IPS-18c (cell line): ENCODE results near the gene SLC4A1.
A peak's percentile ranks its signal among the peaks of the same experiment; 100 is the strongest.

Experiments
- H3K4me3 ChIP-seq: 2 replicates; pipeline ENCODE4 v1.7.0; 2013; ENCODE audit warnings: low read depth, mild to moderate bottlenecking, low read length, moderate library complexity; ENCODE audit not compliant: insufficient read depth
- H3K9me3 ChIP-seq: one replicate; pipeline ENCODE4 v1.6.1; 2013; ENCODE audit warnings: mild to moderate bottlenecking, low read length, moderate library complexity; ENCODE audit not compliant: control insufficient read depth, insufficient read depth

SLC4A1 gene

DNA sequence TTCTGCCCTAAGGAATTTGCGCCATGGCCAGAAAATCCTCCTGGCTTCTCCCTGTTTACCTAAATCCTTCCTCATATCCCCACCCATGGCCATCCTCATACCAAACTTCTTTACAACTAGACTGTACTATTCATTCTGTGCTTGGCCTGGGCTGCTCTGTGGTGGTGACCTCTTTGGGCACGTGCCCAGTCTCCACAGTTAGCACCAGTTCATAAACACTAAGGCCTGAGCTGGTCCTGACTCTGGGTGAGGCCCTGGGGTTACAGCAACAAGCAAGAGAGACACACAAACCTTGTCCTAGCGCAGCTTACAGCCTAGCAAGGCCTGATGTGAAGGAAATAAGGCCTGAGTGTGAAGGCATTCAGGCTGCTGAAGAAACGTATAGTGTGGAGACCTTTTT, 65.2 kb downstream of the SLC4A1 start:
- Histone ChIP-seq H3K4me3 (no peak overlapping the region), H3K9me3 (no peaks in the 10 kb centered on the region)

DNA sequence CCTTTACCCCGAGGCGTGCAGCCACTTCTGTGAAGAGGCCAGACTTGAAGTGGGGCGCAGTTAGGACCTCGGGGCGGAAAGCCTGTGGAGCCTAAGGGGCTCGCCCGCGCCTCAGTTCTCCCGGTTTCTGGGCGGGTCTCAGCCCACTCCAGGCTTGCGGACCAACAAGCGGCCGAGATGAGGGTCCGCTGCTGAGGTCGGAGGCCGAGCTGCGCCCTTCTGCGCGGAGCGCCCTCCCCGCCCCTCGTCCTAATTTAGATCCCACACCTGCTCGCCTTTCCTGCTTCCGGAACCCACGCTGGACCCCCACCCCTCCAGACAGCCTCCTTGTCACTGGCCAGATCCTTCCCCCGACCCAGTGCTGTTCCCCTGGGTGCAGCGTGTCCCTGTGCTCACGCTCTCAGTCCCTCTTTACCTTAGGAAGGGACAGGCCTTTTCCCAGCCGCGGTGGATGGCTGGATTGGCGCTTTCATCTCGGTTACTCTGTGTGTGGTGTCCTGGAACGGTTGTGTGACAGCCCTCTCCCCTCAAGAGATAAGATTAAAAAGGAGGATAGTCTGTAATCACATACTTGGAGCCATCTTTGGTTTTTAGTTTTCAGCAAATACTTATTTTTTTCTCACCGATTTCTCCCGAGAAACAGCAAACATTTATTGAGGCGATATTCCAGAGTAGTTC, 67.3 kb downstream of the SLC4A1 start:
- Histone ChIP-seq H3K4me3 (peak overlapping the region; percentile 79), H3K9me3 (no peaks in the 10 kb centered on the region)

DNA sequence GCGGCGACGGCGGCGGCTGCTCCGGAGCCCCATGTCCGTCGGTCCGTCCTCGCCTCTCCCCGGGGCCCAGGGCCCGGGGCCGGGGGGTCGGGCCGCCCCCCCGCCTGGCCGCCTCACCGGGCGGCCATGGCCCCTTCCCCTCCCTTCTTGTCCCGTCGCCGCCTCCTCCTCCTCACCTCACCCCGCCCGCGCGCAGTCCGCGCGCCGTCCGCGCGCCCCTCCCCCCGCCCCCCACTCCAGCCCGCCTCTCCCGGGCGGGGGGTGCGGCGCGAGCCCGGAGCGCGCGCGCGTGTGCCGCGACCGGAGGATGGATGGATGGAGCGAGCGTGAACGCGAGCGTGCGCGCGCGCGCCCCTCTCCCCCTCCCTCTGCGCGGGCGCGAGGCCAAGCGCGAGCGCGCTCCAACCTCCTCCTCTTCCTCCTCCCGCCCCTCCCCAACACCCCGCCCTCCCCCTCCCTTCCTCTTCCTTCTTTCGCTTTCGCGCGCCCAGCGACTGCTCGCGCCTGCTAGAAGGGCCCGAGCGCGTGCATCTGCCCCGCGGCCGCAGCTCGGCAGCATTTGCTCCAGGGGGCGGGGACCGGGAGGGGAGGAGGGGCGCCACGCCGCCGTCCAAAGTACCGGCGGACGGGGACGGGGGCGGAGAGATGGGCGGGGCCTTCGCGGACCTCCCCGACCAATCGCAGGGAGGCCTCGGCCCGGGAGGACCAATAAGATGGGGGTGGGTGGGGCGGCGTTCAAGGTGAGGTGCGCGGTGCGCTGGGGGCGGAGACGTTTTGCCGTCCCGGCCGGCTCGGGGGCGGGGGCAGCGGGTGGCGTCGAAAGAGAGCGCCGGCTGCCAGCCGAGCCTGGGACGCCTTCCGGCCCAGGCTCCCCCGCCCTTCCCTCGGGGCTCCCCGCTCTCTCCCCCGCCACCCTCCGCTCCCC, 68.1 kb downstream of the SLC4A1 start, which contains the start of gene ATXN7L3:
Gene ATXN7L3 (minus strand): TSS at position 332 of the 925 bp plus-strand sequence. CDS start 1,814 bp downstream, outside the sequence.
- no peaks in the 10 kb centered on the region for H3K9me3 ChIP-seq
- peak within 1 kb of the TSS; percentile 81 for H3K4me3 ChIP-seq

DNA sequence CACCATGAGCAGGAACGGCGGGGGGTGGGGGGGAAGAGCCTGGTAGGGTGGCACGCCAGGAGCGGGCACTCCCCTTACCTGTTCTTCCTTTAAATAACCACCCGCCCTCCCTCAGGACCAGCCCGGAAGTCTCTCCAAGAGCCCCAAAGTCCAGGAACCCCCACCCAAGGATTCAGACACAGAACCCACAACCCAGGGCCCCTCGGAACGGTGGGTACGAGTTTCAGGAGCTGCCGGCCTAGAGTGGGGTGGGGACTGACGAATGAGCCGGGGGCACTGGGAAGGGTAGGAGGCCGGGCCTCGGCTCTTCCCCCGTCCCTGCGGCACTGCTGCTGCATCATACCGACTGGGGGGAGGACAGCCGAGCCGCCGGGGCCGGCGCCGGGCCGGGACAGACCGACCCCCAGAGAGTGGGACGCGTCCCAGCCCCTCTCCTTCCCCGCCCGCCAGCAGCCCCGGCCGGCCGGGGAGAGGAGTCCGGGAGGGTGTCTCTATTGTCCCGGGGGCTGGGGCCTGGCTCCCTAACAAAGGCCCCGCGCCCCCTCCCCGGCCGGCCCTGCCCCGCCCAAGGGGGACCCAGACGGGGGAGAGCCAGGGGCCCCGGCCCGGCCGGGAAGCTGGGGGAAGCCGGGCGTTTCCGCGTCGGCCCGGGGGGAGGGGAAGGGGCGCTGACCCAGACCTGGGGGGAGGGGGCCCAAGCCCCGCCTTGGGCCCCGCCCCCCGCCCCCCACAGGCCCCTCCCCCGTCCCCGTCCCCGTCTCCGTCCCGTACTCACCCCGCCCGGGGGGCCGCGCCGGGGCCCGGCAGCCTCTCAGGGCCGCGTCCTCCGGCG, 69.0 kb downstream of the SLC4A1 start:
- H3K4me3 ChIP-seq: peak overlapping the region; percentile 81
- no peaks in the 10 kb centered on the region for H3K9me3 ChIP-seq
